ENCODE results near the gene COPA.

The COPA gene

GRCh38 chr1:160369087-160369486 is 26.0 kb upstream of the COPA start:
- ATAC-seq, result no peak
- TF ChIP-seq TCF4 (CRISPR knock-in tag; IDR thresholded peaks at IDR 0.05; ENCODE audit: borderline replicate concordance) (no peak), POU6F1 (CRISPR knock-in tag; IDR thresholded peaks at IDR 0.05; ENCODE audit: borderline replicate concordance, low read depth) (no peak), ZNF70 (CRISPR knock-in tag; IDR thresholded peaks at IDR 0.05) (no peak), RARB (CRISPR knock-in tag; IDR thresholded peaks at IDR 0.05) (no peak), ZNF8 (CRISPR knock-in tag; IDR thresholded peaks at IDR 0.05) (no peak), ISL1 (CRISPR knock-in tag; IDR thresholded peaks at IDR 0.05) (no peak), CSRNP3 (CRISPR knock-in tag; IDR thresholded peaks at IDR 0.05) (no peak), BACH2 (CRISPR knock-in tag; IDR thresholded peaks at IDR 0.05; ENCODE audit: borderline replicate concordance) (no peak), OSR1 (CRISPR knock-in tag; IDR thresholded peaks at IDR 0.05) (no peak), ZFP3 (CRISPR knock-in tag; IDR thresholded peaks at IDR 0.05) (no peak), ARNTL (CRISPR knock-in tag; IDR thresholded peaks at IDR 0.05; ENCODE audit: borderline replicate concordance, low read depth) (no peak), ZC3H10 (CRISPR knock-in tag; IDR thresholded peaks at IDR 0.05) (no peak), SNAI2 (CRISPR knock-in tag; IDR thresholded peaks at IDR 0.05) (no peak), PATZ1 (CRISPR knock-in tag; IDR thresholded peaks at IDR 0.05; ENCODE audit: borderline replicate concordance) (no peak), GLIS3 (CRISPR knock-in tag; IDR thresholded peaks at IDR 0.05) (no peak), ZFP30 (CRISPR knock-in tag; IDR thresholded peaks at IDR 0.05) (no peak), PPARA (CRISPR knock-in tag; IDR thresholded peaks at IDR 0.05; ENCODE audit: borderline replicate concordance) (no peak), CSDC2 (CRISPR knock-in tag; IDR thresholded peaks at IDR 0.05) (no peak), TOX (CRISPR knock-in tag; IDR thresholded peaks at IDR 0.05; ENCODE audit: borderline replicate concordance) (no peak), CREB5 (CRISPR knock-in tag; IDR thresholded peaks at IDR 0.05; ENCODE audit: low read depth) (no peak)

GRCh38 chr1:160367934-160368923 is 25.2 kb upstream of the COPA start:
- no peak; the same call in 2 of the 3 replicates for ATAC-seq
- TF ChIP-seq GLIS3 (CRISPR knock-in tag; IDR thresholded peaks at IDR 0.05) (no peak), OSR1 (CRISPR knock-in tag; IDR thresholded peaks at IDR 0.05) (no peak), TSHZ2 (CRISPR knock-in tag; IDR thresholded peaks at IDR 0.05) (no peak), CSRNP3 (CRISPR knock-in tag; IDR thresholded peaks at IDR 0.05) (no peak), PATZ1 (CRISPR knock-in tag; IDR thresholded peaks at IDR 0.05; ENCODE audit: borderline replicate concordance) (no peak), RARB (CRISPR knock-in tag; IDR thresholded peaks at IDR 0.05) (no peak), ZC3H10 (CRISPR knock-in tag; IDR thresholded peaks at IDR 0.05) (no peak), ZNF70 (CRISPR knock-in tag; IDR thresholded peaks at IDR 0.05) (no peak), ZNF565 (CRISPR knock-in tag; conservative IDR thresholded peaks at IDR 0.05; ENCODE audit: low read depth) (no peak), TOX (CRISPR knock-in tag; IDR thresholded peaks at IDR 0.05; ENCODE audit: borderline replicate concordance) (no peak), CREB5 (CRISPR knock-in tag; IDR thresholded peaks at IDR 0.05; ENCODE audit: low read depth) (no peak), ZNF8 (CRISPR knock-in tag; IDR thresholded peaks at IDR 0.05) (no peak)
